Right atrium auricular region (tissue), 2 donors: Measurements from ENCODE around the gene EIF4EBP3. TPM values are rescaled to one million over a fixed set of nuclear protein-coding genes. Genes with fewer than 3 reads are reported as not detected.

Experiments
- DNase-seq: peaks from one replicate; pipeline ENCODE4 v3.0.0-alpha.2; 2019; ENCODE audit warnings: low spot score
- H3K27ac ChIP-seq, 2 donors: fragments of 200-600 bp; sonication (generic); 1 replicate in 1 of 2; 2 replicates in 1 of 2; pipeline ENCODE4 v1.5.1; 2016 to 2019
- H3K27me3 ChIP-seq, 2 donors: fragments of 200-600 bp; sonication (generic); one replicate each; pipeline versions ENCODE4 v1.5.1 to v1.6.0; 2017 to 2019
- H3K36me3 ChIP-seq: fragments of 200-600 bp; sonication (generic); one replicate; pipeline ENCODE4 v1.5.1; 2016
- H3K4me1 ChIP-seq, 2 donors: fragments of 200-600 bp; sonication (generic); one replicate each; pipeline versions ENCODE4 v1.5.1 to v1.6.0; 2017 to 2019
- H3K4me3 ChIP-seq, 2 donors: fragments of 200-600 bp; sonication (generic); 1 replicate in 1 of 2; 2 replicates in 1 of 2; pipeline ENCODE4 v1.5.1; 2017 to 2019; ENCODE audit warnings: mild to moderate bottlenecking in 1 of 2, moderate library complexity in 1 of 2
- H3K9me3 ChIP-seq, 2 donors: fragments of 200-600 bp; sonication (generic); one replicate each; pipeline ENCODE4 v1.5.1; 2019
- CTCF ChIP-seq, 2 donors: fragments of 200-600 bp; sonication (generic); IDR thresholded peaks; one replicate each; pipeline ENCODE4 v1.5.1; 2019; ENCODE audit warnings: antibody characterized with exemption in 2 of 2
- total RNA-seq, 2 donors: library from RNA; depleted of rRNA; stranded (reverse); fragments of >200 nt; gene quantifications; one replicate each; pipeline ENCODE4 v1.1.0, GENCODE V29; 2016

Gene EIF4EBP3
- total RNA-seq, 2 donors from 2014 or later = 12.8 to 16.8 TPM

GRCh38 chr5:140513124-140513523 lies 34.3 kb upstream of the EIF4EBP3 start:
- no peak overlapping the region for H3K4me3 ChIP-seq
- peaks cover 62% of the 10 kb centered on the region for H3K36me3 ChIP-seq
- no peak overlapping the region for H3K27ac ChIP-seq
- H3K9me3 ChIP-seq = no peaks in the 10 kb centered on the region
- H3K4me1 ChIP-seq = no peaks in the 10 kb centered on the region
- no peak for DNase-seq
- no peaks in the 10 kb centered on the region for H3K27me3 ChIP-seq
- TF ChIP-seq CTCF (IDR thresholded peaks at IDR 0.05) = no peak

GRCh38 chr5:140524003-140524402 lies 23.5 kb upstream of the EIF4EBP3 start:
- Histone ChIP-seq H3K9me3 (no peaks in the 10 kb centered on the region), H3K4me3 (no peak overlapping the region), H3K27ac (no peak overlapping the region), H3K36me3 (peaks cover 50% of the 10 kb centered on the region), H3K27me3 (no peaks in the 10 kb centered on the region), H3K4me1 (no peaks in the 10 kb centered on the region)
- DNase-seq = no peak
- TF ChIP-seq CTCF (IDR thresholded peaks at IDR 0.05) = no peak

- no peaks in the 10 kb centered on the region for H3K27me3 ChIP-seq
- H3K4me3 ChIP-seq = no peak overlapping the region
- no peak for TF ChIP-seq CTCF (IDR thresholded peaks at IDR 0.05)
- DNase-seq = no peak
- H3K9me3 ChIP-seq = no peaks in the 10 kb centered on the region
- no peak overlapping the region for H3K27ac ChIP-seq
- H3K4me1 ChIP-seq = no peaks in the 10 kb centered on the region
- H3K36me3 ChIP-seq = peaks cover 78% of the 10 kb centered on the region
These were observed 7.2 kb upstream of the EIF4EBP3 start for GRCh38 chr5:140540227-140540626.

- no peak for TF ChIP-seq CTCF (IDR thresholded peaks at IDR 0.05)
- H3K27ac ChIP-seq = no peak overlapping the region
- no peaks in the 10 kb centered on the region for H3K9me3 ChIP-seq
- peaks cover 64% of the 10 kb centered on the region for H3K36me3 ChIP-seq
- H3K27me3 ChIP-seq = no peaks in the 10 kb centered on the region
- no peak for DNase-seq
- no peak overlapping the region for H3K4me3 ChIP-seq
- H3K4me1 ChIP-seq = peaks cover 0 to 15% of the 10 kb centered on the region in 2 donors
These were observed 4.5 kb upstream of the EIF4EBP3 start for GRCh38 chr5:140542972-140543371.

GRCh38 chr5:140544986-140545385 lies 2.5 kb upstream of the EIF4EBP3 start:
- DNase-seq = no peak
- Histone ChIP-seq H3K4me3 (no peak overlapping the region), H3K27me3 (no peaks in the 10 kb centered on the region), H3K36me3 (peaks cover 54% of the 10 kb centered on the region), H3K27ac (no peak overlapping the region), H3K4me1 (peaks cover 0 to 35% of the 10 kb centered on the region in 2 donors), H3K9me3 (no peaks in the 10 kb centered on the region)
- no peak for TF ChIP-seq CTCF (IDR thresholded peaks at IDR 0.05)

GRCh38 chr5:140545606-140546005 lies 1.9 kb upstream of the EIF4EBP3 start:
- no peak for TF ChIP-seq CTCF (IDR thresholded peaks at IDR 0.05)
- no peak for DNase-seq
- Histone ChIP-seq H3K4me3 (no peak overlapping the region), H3K9me3 (no peaks in the 10 kb centered on the region), H3K36me3 (peaks cover 55% of the 10 kb centered on the region), H3K27ac (no peak overlapping the region), H3K4me1 (peaks cover 0 to 39% of the 10 kb centered on the region in 2 donors), H3K27me3 (no peaks in the 10 kb centered on the region)
